ENCODE data around the gene GPN1. TPM values are rescaled to one million over a fixed set of nuclear protein-coding genes. Genes with fewer than 3 reads are reported as not detected.
"Not testable (repeated sequence)": the region's sequence is repeated elsewhere in the genome, so short reads cannot be mapped to it uniquely, and the experiment has no call there.

The GPN1 gene
- total RNA-seq, 1 donor from 2014 or later, result 46.4 TPM

GRCh38 chr2:27626323-27626722, 2.5 kb upstream of the GPN1 start:
- intact Hi-C loops (cut with micrococcal nuclease), result loop anchor here (5.0 to 10.0 kb wide), 3 partner anchors 554 to 1752 kb away; partner anchors contain the start of genes ASXL2, OST4 and TRMT61B

- intact Hi-C loops (cut with micrococcal nuclease), result loop anchor here (5.0 to 10.0 kb wide), 3 partner anchors 555 to 1752 kb away; partner anchors contain the start of genes ASXL2, OST4 and TRMT61B
These were observed 1.9 kb upstream of the GPN1 start for GRCh38 chr2:27626921-27627320.

GRCh38 chr2:27627963-27628766, 685 bp upstream of the GPN1 start:
- intact Hi-C loops (cut with micrococcal nuclease), result loop anchor here (1.0 to 10.0 kb wide), 10 partner anchors 45 to 1753 kb away; partner anchors contain the start of genes ASXL2, ATRAID, BABAM2 and IFT172

- intact Hi-C loops (cut with micrococcal nuclease), result not testable (repeated sequence)
These were observed 1.4 kb downstream of the GPN1 start for GRCh38 chr2:27630257-27630656.

- intact Hi-C loops (cut with micrococcal nuclease), result no loop called here
These were observed 5.4 kb downstream of the GPN1 start for GRCh38 chr2:27634291-27634690.

- intact Hi-C loops (cut with micrococcal nuclease), result no loop called here
These were observed 7.9 kb downstream of the GPN1 start for GRCh38 chr2:27636766-27637165.

- intact Hi-C loops (cut with micrococcal nuclease), result loop anchor here (1.0 to 2.0 kb wide), 3 partner anchors 9 to 55 kb away; partner anchors contain the start of genes CCDC121, GPN1 and ZNF512
These were observed 9.3 kb downstream of the GPN1 start for GRCh38 chr2:27638037-27638637.

GRCh38 chr2:27638709-27639108, 9.9 kb downstream of the GPN1 start:
- intact Hi-C loops (cut with micrococcal nuclease), result loop anchor here (1.0 to 2.0 kb wide), 3 partner anchors 9 to 56 kb away; partner anchors contain the start of genes CCDC121, GPN1 and ZNF512

- intact Hi-C loops (cut with micrococcal nuclease), result no loop called here
These were observed 11.9 kb downstream of the GPN1 start for GRCh38 chr2:27640722-27641245.

GRCh38 chr2:27645197-27645596, 16.3 kb downstream of the GPN1 start:
- intact Hi-C loops (cut with micrococcal nuclease), result no loop called here

- intact Hi-C loops (cut with micrococcal nuclease), result no loop called here
These were observed 18.4 kb downstream of the GPN1 start for GRCh38 chr2:27647289-27647688.

GRCh38 chr2:27647737-27648136, 18.9 kb downstream of the GPN1 start:
- intact Hi-C loops (cut with micrococcal nuclease), result no loop called here

- intact Hi-C loops (cut with micrococcal nuclease), result no loop called here
These were observed 22.2 kb downstream of the GPN1 start for GRCh38 chr2:27651056-27651455.

- intact Hi-C loops (cut with micrococcal nuclease), result no loop called here
These were observed 23.5 kb downstream of the GPN1 start for GRCh38 chr2:27652341-27652740.

- intact Hi-C loops (cut with micrococcal nuclease), result no loop called here
These were observed 23.9 kb downstream of the GPN1 start for GRCh38 chr2:27652790-27653189.

GRCh38 chr2:27653397-27653796, 24.5 kb downstream of the GPN1 start:
- intact Hi-C loops (cut with micrococcal nuclease), result no loop called here

GRCh38 chr2:27655155-27655951, 26.5 kb downstream of the GPN1 start:
- intact Hi-C loops (cut with micrococcal nuclease), result no loop called here

GRCh38 chr2:27661371-27661770, 32.5 kb downstream of the GPN1 start:
- intact Hi-C loops (cut with micrococcal nuclease), result loop anchor here (5.0 to 10.0 kb wide), 2 partner anchors 529 to 577 kb away; partner anchors contain the start of genes KHK and PREB

- intact Hi-C loops (cut with micrococcal nuclease), result loop anchor here (1.0 to 10.0 kb wide), 12 partner anchors 20 to 579 kb away; partner anchors contain the start of genes CCDC121, GPN1, GTF3C2 and IFT172
These were observed 34.7 kb downstream of the GPN1 start, which contains the start of the genes SLC4A1AP and SUPT7L for GRCh38 chr2:27663285-27664153. Gene SLC4A1AP, plus strand, starts transcription at chr2:27663889. Its CDS starts 26 bp downstream, at chr2:27663915. Gene SUPT7L, minus strand, starts transcription at chr2:27663614. Its CDS starts 1,422 bp downstream, at chr2:27662192.

GRCh38 chr2:27664154-27664574, 35.3 kb downstream of the GPN1 start:
- intact Hi-C loops (cut with micrococcal nuclease), result loop anchor here (5.0 to 10.0 kb wide), 2 partner anchors 532 to 579 kb away; partner anchors contain the start of genes KHK and PREB
